Measurements from ENCODE around the gene DGKH.

The DGKH gene

DNA sequence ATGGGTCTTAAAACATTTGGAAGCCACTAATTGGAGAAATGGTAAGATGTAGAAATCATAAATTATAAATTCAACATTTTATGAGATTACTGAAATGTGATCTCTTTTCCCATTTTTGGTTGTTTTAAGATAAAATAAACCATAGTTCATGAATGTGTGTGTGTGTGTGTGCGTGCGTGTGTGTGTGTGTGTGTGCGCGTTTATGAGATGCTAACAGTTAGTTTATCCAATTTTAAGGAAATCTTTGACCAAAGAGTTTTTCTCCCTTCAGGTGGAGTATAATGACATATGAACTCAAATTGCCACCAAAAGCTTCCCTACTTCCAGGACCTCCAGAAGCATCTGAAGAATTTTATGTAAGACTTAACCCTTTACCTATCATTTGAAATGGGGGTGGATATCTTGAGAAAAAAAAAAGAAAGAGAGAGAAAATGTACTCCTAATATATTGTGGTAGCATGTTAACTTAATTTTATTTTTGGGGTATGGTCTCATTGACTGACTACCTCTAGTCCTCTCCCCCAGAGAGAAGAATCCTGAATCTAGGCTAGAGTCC lies 125.4 kb downstream of the DGKH start:
- no peak overlapping the region for H3K4me3 ChIP-seq (ENCODE audit: low read depth, low read length)
- TF ChIP-seq, protein P1, sequence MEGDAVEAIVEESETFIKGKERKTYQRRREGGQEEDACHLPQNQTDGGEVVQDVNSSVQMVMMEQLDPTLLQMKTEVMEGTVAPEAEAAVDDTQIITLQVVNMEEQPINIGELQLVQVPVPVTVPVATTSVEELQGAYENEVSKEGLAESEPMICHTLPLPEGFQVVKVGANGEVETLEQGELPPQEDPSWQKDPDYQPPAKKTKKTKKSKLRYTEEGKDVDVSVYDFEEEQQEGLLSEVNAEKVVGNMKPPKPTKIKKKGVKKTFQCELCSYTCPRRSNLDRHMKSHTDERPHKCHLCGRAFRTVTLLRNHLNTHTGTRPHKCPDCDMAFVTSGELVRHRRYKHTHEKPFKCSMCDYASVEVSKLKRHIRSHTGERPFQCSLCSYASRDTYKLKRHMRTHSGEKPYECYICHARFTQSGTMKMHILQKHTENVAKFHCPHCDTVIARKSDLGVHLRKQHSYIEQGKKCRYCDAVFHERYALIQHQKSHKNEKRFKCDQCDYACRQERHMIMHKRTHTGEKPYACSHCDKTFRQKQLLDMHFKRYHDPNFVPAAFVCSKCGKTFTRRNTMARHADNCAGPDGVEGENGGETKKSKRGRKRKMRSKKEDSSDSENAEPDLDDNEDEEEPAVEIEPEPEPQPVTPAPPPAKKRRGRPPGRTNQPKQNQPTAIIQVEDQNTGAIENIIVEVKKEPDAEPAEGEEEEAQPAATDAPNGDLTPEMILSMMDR (IDR thresholded peaks at IDR 0.05; ENCODE audit: insufficient read depth, low read depth, low read length, missing control alignments): no peak
- no peak for DNase-seq (ENCODE audit: low read depth)

DNA sequence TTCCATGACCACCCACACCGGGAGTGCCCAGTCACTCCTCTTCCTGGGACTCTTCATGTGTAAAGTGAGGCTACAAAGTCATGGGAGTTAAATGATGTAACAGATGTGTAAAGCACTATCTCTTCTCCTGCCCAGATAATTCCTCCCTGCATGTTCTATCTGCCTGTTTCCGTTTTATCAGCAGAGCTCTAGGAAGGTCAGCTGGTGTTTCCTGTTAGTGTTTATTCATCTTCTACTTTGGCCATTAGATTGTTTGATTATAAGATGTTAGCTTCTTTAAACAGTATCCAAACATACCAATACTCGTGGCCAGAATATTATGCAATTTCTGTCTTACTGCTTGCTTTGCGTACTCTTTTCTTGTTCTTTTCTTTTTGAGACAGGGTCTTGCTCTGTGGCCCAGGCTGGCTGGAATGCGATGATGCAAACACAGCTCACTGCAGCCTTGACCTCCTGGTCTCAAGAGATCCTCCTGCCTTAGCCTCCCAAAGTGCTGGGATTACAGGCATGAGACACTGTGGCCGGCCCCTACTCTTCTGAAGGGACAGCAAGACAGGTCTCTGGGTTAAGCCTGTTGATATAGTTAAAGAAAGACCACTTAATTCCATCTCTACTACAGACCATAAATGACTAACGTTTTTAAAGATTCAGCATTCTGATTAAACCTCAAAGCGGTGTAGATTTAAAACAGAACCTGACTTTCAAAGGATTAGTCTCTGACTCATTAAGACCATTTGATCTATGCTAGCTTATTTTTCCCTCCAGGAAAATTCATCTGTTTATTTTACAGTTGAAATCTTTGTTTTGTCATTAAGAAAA lies 126.1 kb downstream of the DGKH start:
- H3K4me3 ChIP-seq (ENCODE audit: low read depth, low read length): no peak overlapping the region
- TF ChIP-seq, protein P1 (IDR thresholded peaks at IDR 0.05; ENCODE audit: insufficient read depth, low read depth, low read length, missing control alignments): no peak
- DNase-seq (ENCODE audit: low read depth): no peak

DNA sequence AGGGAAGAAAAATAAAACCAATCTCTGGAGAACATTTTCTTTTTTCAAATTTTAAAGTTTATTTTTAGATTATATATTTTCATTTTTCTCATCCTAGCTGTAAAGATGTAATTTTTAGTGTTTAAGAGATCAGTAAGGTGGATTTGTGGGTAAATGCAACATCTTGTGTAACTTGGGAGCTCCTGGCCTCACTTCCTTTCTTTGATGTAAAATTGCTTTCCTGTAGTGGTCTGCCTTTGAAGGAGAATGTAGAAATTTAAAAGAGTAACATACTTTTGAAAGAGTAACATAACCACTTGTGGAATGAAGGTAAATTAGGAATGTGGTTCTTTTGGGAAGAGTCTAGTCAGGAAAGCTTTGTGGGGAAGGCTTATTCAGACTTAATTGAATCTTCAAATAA lies 127.8 kb downstream of the DGKH start:
- TF ChIP-seq, protein P1 (IDR thresholded peaks at IDR 0.05; ENCODE audit: insufficient read depth, low read depth, low read length, missing control alignments): no peak
- no peak for DNase-seq (ENCODE audit: low read depth)
- no peak overlapping the region for H3K4me3 ChIP-seq (ENCODE audit: low read depth, low read length)

DNA sequence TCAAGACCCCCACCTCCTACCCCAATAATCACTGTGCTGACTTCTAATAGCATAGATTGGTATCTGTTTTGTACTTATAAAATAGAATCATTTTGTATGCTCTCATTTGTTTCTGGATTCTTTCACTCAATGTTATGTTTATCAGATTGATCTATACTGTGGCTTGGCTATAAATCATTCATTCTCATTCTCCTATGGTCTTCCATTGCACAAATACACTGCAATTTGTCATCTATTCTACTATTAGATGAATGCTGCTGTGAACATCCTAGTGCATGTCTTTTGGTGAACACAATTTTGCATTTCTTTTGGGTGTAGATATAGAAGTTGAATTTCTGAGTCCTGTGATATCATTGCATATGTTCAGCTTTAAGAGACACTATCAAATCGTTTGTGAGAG lies 128.7 kb downstream of the DGKH start:
- no peak overlapping the region for H3K4me3 ChIP-seq (ENCODE audit: low read depth, low read length)
- TF ChIP-seq, protein P1 (IDR thresholded peaks at IDR 0.05; ENCODE audit: insufficient read depth, low read depth, low read length, missing control alignments): no peak
- no peak for DNase-seq (ENCODE audit: low read depth)

DNA sequence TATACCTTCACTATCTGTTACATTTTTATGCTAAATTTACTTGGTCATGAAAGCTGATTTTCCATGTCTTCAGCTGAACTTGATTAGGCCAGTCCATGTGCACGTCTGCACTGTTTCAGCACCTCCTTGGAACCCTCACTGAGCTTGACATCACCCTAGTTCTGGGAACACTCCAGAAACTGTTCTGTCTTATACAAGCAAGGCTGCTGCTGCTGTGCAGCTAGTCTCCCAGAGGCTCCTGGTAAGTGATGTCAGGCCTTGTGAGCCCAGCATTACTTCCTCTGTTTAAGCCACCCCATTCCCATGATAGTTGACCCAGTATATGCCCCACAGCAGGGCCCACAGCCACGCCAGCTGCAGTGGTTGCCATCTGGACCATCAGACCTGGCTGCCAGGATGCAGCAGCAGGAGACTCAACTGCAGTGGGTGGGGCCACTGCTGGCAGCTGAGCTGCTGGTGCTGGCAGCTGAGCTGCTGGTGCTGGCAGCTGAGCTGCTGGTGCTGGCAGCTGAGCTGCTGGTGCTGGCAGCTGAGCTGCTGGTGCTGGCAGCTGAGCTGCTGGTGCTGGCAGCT lies 133.0 kb downstream of the DGKH start:
- no peak for DNase-seq (ENCODE audit: low read depth)
- H3K4me3 ChIP-seq (ENCODE audit: low read depth, low read length): no peak overlapping the region
- TF ChIP-seq, protein P1 (IDR thresholded peaks at IDR 0.05; ENCODE audit: insufficient read depth, low read depth, low read length, missing control alignments): no peak

DNA sequence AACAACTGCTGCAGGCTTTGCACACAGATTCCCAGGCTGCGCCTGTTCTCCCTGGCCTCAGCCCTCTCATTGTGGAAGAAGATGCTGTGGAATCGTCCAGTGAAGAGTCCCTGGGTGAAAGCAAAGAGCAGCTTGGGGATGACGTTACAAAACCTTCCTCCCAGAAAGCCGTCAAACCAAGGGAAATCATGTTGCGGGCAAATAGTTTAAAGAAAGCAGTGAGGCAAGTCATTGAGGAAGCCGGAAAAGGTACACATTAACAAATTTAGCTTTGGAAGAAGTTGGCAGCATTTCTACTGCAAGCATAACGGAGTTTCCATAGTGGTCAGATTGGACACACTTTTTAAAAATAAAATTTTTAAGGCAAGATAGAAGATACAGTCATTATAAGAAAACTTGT lies 140.6 kb downstream of the DGKH start:
- no peak overlapping the region for H3K4me3 ChIP-seq (ENCODE audit: low read depth, low read length)
- no peak for DNase-seq (ENCODE audit: low read depth)
- TF ChIP-seq, protein P1 (IDR thresholded peaks at IDR 0.05; ENCODE audit: insufficient read depth, low read depth, low read length, missing control alignments): no peak

Data from GM12865 (cell line).